Lower leg skin (tissue), 3 donors: ENCODE results near the gene FMO4.

Experiments used
- POLR2A ChIP-seq, 2 donors: fragments of 450-650 bp; IDR thresholded peaks; one replicate each; pipeline ENCODE4 v1.6.1; 2016 to 2017; ENCODE audit warnings: antibody characterized with exemption in 2 of 2, mild to moderate bottlenecking in 1 of 2, moderate library complexity in 1 of 2
- TF ChIP-seq, protein P1 (sequence below), 3 donors: fragments of 450-650 bp; IDR thresholded peaks; one replicate each; pipeline ENCODE4 v1.5.1; 2016; ENCODE audit warnings: antibody characterized with exemption in 3 of 3, mild to moderate bottlenecking in 3 of 3, moderate library complexity in 2 of 3

- TF ChIP-seq, protein P1, sequence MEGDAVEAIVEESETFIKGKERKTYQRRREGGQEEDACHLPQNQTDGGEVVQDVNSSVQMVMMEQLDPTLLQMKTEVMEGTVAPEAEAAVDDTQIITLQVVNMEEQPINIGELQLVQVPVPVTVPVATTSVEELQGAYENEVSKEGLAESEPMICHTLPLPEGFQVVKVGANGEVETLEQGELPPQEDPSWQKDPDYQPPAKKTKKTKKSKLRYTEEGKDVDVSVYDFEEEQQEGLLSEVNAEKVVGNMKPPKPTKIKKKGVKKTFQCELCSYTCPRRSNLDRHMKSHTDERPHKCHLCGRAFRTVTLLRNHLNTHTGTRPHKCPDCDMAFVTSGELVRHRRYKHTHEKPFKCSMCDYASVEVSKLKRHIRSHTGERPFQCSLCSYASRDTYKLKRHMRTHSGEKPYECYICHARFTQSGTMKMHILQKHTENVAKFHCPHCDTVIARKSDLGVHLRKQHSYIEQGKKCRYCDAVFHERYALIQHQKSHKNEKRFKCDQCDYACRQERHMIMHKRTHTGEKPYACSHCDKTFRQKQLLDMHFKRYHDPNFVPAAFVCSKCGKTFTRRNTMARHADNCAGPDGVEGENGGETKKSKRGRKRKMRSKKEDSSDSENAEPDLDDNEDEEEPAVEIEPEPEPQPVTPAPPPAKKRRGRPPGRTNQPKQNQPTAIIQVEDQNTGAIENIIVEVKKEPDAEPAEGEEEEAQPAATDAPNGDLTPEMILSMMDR (IDR thresholded peaks at IDR 0.05): no peak
- TF ChIP-seq POLR2A (IDR thresholded peaks at IDR 0.05): no peak
Measured at GRCh38 chr1:171389171-171389570, 75.2 kb downstream of the FMO4 start.
